GM23338 (cell line): ENCODE data around the gene PHETA2. TPM values are rescaled to one million over a fixed set of nuclear protein-coding genes. Genes with fewer than 3 reads are reported as not detected.
A peak's percentile ranks its signal among the peaks of the same experiment; 100 is the strongest.

Source experiments
- ATAC-seq: fragments of 200-7000 bp; cut with Tn5 transposase; 3 replicates; pipeline ENCODE4 v1.9.1; 2020
- DNase-seq: peaks from one replicate; pipeline ENCODE4 v3.0.0-alpha.2; 2015; ENCODE audit warnings: low spot score
- H2AFZ ChIP-seq: fragments of 200-600 bp; sonication (generic); 2 replicates; pipeline ENCODE4 v1.8.0; 2016; ENCODE audit warnings: antibody characterized with exemption, mild to moderate bottlenecking, moderate library complexity
- H3F3A ChIP-seq: fragments of 200-600 bp; sonication (generic); replicated peaks from 2 replicates; pipeline ENCODE4 v1.8.0; 2017; ENCODE audit warnings: antibody characterized with exemption, mixed run types, low read depth
- H3K27ac ChIP-seq: fragments of 200-600 bp; sonication (generic); 2 replicates; pipeline ENCODE4 v1.6.1; 2016; ENCODE audit warnings: low read depth
- H3K27me3 ChIP-seq: fragments of 200-600 bp; sonication (generic); 2 replicates; pipeline ENCODE4 v1.8.0; 2016; ENCODE audit warnings: mild to moderate bottlenecking, mixed run types, moderate library complexity; ENCODE audit not compliant: insufficient read depth
- H3K36me3 ChIP-seq: fragments of 200-600 bp; sonication (generic); 2 replicates; pipeline ENCODE4 v1.8.0; 2016; ENCODE audit warnings: mild to moderate bottlenecking; ENCODE audit not compliant: insufficient read depth
- H3K4me1 ChIP-seq: fragments of 200-600 bp; sonication (generic); 2 replicates; pipeline ENCODE4 v1.8.0; 2016; ENCODE audit warnings: mild to moderate bottlenecking, moderate library complexity; ENCODE audit not compliant: insufficient read depth
- H3K4me2 ChIP-seq: fragments of 200-600 bp; sonication (generic); 2 replicates; pipeline ENCODE4 v1.7.1; 2017; ENCODE audit warnings: mixed run types
- H3K4me3 ChIP-seq: fragments of 200-600 bp; sonication (generic); 2 replicates; pipeline ENCODE4 v1.6.1; 2016; ENCODE audit warnings: mixed run types
- H3K79me2 ChIP-seq: fragments of 200-600 bp; sonication (generic); replicated peaks from 2 replicates; pipeline ENCODE4 v1.8.0; 2017; ENCODE audit warnings: mild to moderate bottlenecking; ENCODE audit not compliant: insufficient read depth
- H3K9me2 ChIP-seq: fragments of 200-600 bp; sonication (generic); 2 replicates; pipeline ENCODE4 v1.8.0; 2017; ENCODE audit not compliant: insufficient read depth
- H4K20me1 ChIP-seq: fragments of 200-600 bp; sonication (generic); replicated peaks from 2 replicates; pipeline ENCODE4 v1.8.0; 2017; ENCODE audit warnings: mild to moderate bottlenecking; ENCODE audit not compliant: insufficient read depth
- H3K27ac Mint-ChIP-seq: 2 replicates; pipeline ENCODE4 v1.8.0; 2020; ENCODE audit warnings: inconsistent platforms, mild to moderate bottlenecking, moderate library complexity, mixed read lengths
- H3K27me3 Mint-ChIP-seq: 3 replicates; pipeline ENCODE4 v1.8.0; 2022; ENCODE audit warnings: low read depth, mild to moderate bottlenecking, moderate library complexity, mixed read lengths, inconsistent platforms; ENCODE audit not compliant: insufficient read depth, poor library complexity
- H3K36me3 Mint-ChIP-seq: 3 replicates; pipeline ENCODE4 v1.8.0; 2021; ENCODE audit warnings: low read depth, mild to moderate bottlenecking, inconsistent platforms, moderate library complexity, mixed read lengths
- H3K4me1 Mint-ChIP-seq: 3 replicates; pipeline ENCODE4 v1.8.0; 2020; ENCODE audit warnings: mild to moderate bottlenecking, inconsistent platforms, mixed read lengths
- H3K4me3 Mint-ChIP-seq: 3 replicates; pipeline ENCODE4 v1.8.0; 2021; ENCODE audit warnings: moderate library complexity, mild to moderate bottlenecking, inconsistent platforms, mixed read lengths
- H3K9me3 Mint-ChIP-seq: 3 replicates; pipeline ENCODE4 v1.8.0; 2020; ENCODE audit warnings: moderate library complexity, mild to moderate bottlenecking, inconsistent platforms, mixed read lengths
- ETS1 ChIP-seq: IDR thresholded peaks from 2 replicates; pipeline ENCODE4 v1.6.1; 2016; ENCODE audit warnings: antibody characterized with exemption
- JUNB ChIP-seq: IDR thresholded peaks from one replicate; pipeline ENCODE4 v1.6.1; 2016; ENCODE audit warnings: antibody characterized with exemption; ENCODE audit not compliant: unreplicated experiment
- REST ChIP-seq: IDR thresholded peaks from one replicate; pipeline ENCODE4 v1.6.1; 2018; ENCODE audit warnings: antibody characterized with exemption; ENCODE audit not compliant: unreplicated experiment
- STAT1 ChIP-seq: IDR thresholded peaks from one replicate; pipeline ENCODE4 v1.6.1; 2016; ENCODE audit warnings: antibody characterized with exemption; ENCODE audit not compliant: unreplicated experiment
- ZNF114 ChIP-seq: fragments of 250-450 bp; sonication (Bioruptor Pico); IDR thresholded peaks from 2 replicates; pipeline ENCODE4 v1.5.0; 2020; ENCODE audit warnings: mild to moderate bottlenecking, moderate library complexity
- ZNF462 ChIP-seq: fragments of 250-450 bp; sonication (Bioruptor Pico); IDR thresholded peaks from 2 replicates; pipeline ENCODE4 v1.5.0; 2020; ENCODE audit warnings: mild to moderate bottlenecking, moderate library complexity
- polyA plus RNA-seq: library from polyadenylated mRNA; unstranded; fragments of >200 nt; fragmentation: Nextera tagmentation; extraction: Ambion mirVana; gene quantifications from 2 replicates; pipeline ENCODE4 v1.2.1, GENCODE V29; 2016
- total RNA-seq: library from RNA; depleted of rRNA; stranded (reverse); fragments of >200 nt; shearing (Covaris generic); gene quantifications from 2 replicates; pipeline ENCODE4 v1.2.3, GENCODE V29; 2014

PHETA2 gene
- total and polyA plus RNA-seq, 2 experiments from 2014 or later, result 4.5 to 7.6 TPM

GRCh38 chr22:42074846-42075676 lies 1.0 kb downstream of the PHETA2 start:
- H3K79me2 ChIP-seq, result no peaks in the 10 kb centered on the region; the same call in 1 of the 2 replicates
- peaks cover 30% of the 10 kb centered on the region for H3K4me1 ChIP-seq
- no peak for TF ChIP-seq REST
- no peak for TF ChIP-seq ETS1
- no peak for TF ChIP-seq STAT1
- H3K9me3 Mint-ChIP-seq, result no peaks in the 10 kb centered on the region; the same call in 2 of the 3 replicates
- peak overlapping the region; percentile 80; the same call in 1 of the 2 replicates for H2AFZ ChIP-seq
- peak overlapping the region; percentile 58; the same call in 2 of the 3 replicates for H3K4me3 Mint-ChIP-seq
- H3K4me1 Mint-ChIP-seq, result peaks cover 34% of the 10 kb centered on the region
- no peak for ATAC-seq
- no peak overlapping the region for H3K27ac ChIP-seq
- no peak overlapping the region for H3K27ac Mint-ChIP-seq
- peaks cover 16% of the 10 kb centered on the region for H3F3A ChIP-seq
- DNase-seq, result no peak
- H3K4me2 ChIP-seq, result peak overlapping the region; percentile 83
- H3K4me3 ChIP-seq, result peak overlapping the region; percentile 57
- H3K9me2 ChIP-seq, result no peaks in the 10 kb centered on the region
- H3K36me3 ChIP-seq, result no peaks in the 10 kb centered on the region
- H3K36me3 Mint-ChIP-seq, result no peaks in the 10 kb centered on the region; the same call in 2 of the 3 replicates
- H3K27me3 ChIP-seq, result peaks cover 11% of the 10 kb centered on the region
- H4K20me1 ChIP-seq, result no peaks in the 10 kb centered on the region
- H3K27me3 Mint-ChIP-seq, result peaks cover 25% of the 10 kb centered on the region

GRCh38 chr22:42076764-42077485 lies 2.9 kb downstream of the PHETA2 start:
- Histone ChIP-seq H3K4me1 (peaks cover 19% of the 10 kb centered on the region; the same call in 1 of the 2 replicates), H3K9me2 (no peaks in the 10 kb centered on the region), H3K79me2 (peaks cover 7% of the 10 kb centered on the region; the same call in 1 of the 2 replicates), H3K36me3 (no peaks in the 10 kb centered on the region), H3K4me2 (no peak overlapping the region), H2AFZ (no peak overlapping the region), H3K4me3 (no peak overlapping the region), H4K20me1 (no peaks in the 10 kb centered on the region), H3F3A (peaks cover 7% of the 10 kb centered on the region), H3K27me3 (peaks cover 11% of the 10 kb centered on the region), H3K27ac (no peak overlapping the region)
- ATAC-seq (no peak), DNase-seq (no peak)
- Mint-ChIP-seq H3K36me3 (peaks cover 3% of the 10 kb centered on the region), H3K9me3 (no peaks in the 10 kb centered on the region; the same call in 2 of the 3 replicates), H3K27ac (no peak overlapping the region), H3K27me3 (peaks cover 15% of the 10 kb centered on the region), H3K4me3 (no peak overlapping the region; the same call in 2 of the 3 replicates), H3K4me1 (peaks cover 32% of the 10 kb centered on the region)
- TF ChIP-seq STAT1, result no peak
- TF ChIP-seq JUNB, result no peak
- TF ChIP-seq ZNF114 (CRISPR knock-in tag), result no peak
- no peak for TF ChIP-seq ETS1
- no peak for TF ChIP-seq ZNF462 (CRISPR knock-in tag)
